HepG2 (cell line): ENCODE results near the gene ADGRG6. TPM values are rescaled to one million over a fixed set of nuclear protein-coding genes. Genes with fewer than 3 reads are reported as not detected.

Experiments used
- ATAC-seq: fragments of 200-7000 bp; cut with Tn5 transposase; 3 replicates; pipeline ENCODE4 v1.9.1; 2020; ENCODE audit warnings: mild to moderate bottlenecking, moderate library complexity
- BruUV-seq: library from RNA; stranded (reverse); fragments of 400-500 nt; replicated peaks from 2 replicates; lab custom pipeline; 2021; lab: Mats Ljungman, UMichigan
- CTCF ChIA-PET: fragments of 300-600 bp; formaldehyde crosslinking; extraction: SDS; loops from one replicate; lab custom pipeline; 2021; ENCODE audit warnings: low total read pairs, inconsistent platforms, low intra/inter-chr PET ratio; lab: Yijun Ruan, JAX
- POLR2A ChIA-PET: fragments of 350-600 bp; sonication (Branson Sonifier 250); formaldehyde crosslinking; loops from one replicate; lab custom pipeline; 2020; ENCODE audit warnings: antibody characterized with exemption, inconsistent platforms; lab: Yijun Ruan, JAX
- DNase-seq: peaks from one replicate; pipeline ENCODE4 v3.0.0-alpha.2; 2015; ENCODE audit warnings: low spot score
- FAIRE-seq: peaks from 3 replicates; lab custom pipeline; 2011; peaks lifted over from hg19 to GRCh38; lab: Jason Lieb, UNC
- H2AFZ ChIP-seq: one replicate; pipeline ENCODE4 v1.6.1; 2011; ENCODE audit warnings: low read length, inconsistent platforms
- H3K27ac ChIP-seq: fragments of 300-600 bp; 3 replicates; pipeline ENCODE4 v1.8.0; 2011; ENCODE audit warnings: mixed run types, mild to moderate bottlenecking, mixed read lengths, low read length, inconsistent platforms; ENCODE audit not compliant: insufficient read depth; ENCODE audit errors: extremely low read length
- H3K27me3 ChIP-seq, 2 experiments: fragments of 200-600 bp in 1 of 2; 2 replicates in 1 of 2; 3 replicates in 1 of 2; pipeline versions ENCODE4 v1.6.0 to v1.8.0; 2011; ENCODE audit warnings: low read length in 2 of 2, mild to moderate bottlenecking in 2 of 2, moderate library complexity in 2 of 2, inconsistent platforms in 1 of 2; ENCODE audit not compliant: insufficient read depth in 2 of 2, control insufficient read depth in 1 of 2
- H3K36me3 ChIP-seq, 2 experiments: fragments of 200-600 bp in 1 of 2; replicated peaks in 1 of 2; 2 replicates in 1 of 2; 3 replicates in 1 of 2; pipeline versions ENCODE4 v1.5.1 to v1.8.0; 2011; ENCODE audit warnings: low read length in 2 of 2, inconsistent platforms in 1 of 2; ENCODE audit not compliant: insufficient read depth in 2 of 2, control insufficient read depth in 1 of 2
- H3K4me1 ChIP-seq: 2 replicates; pipeline ENCODE4 v1.5.1; 2012; ENCODE audit warnings: low read length, inconsistent platforms; ENCODE audit not compliant: insufficient read depth
- H3K4me2 ChIP-seq: 2 replicates; pipeline ENCODE4 v1.6.0; 2011; ENCODE audit warnings: low read depth, low read length, inconsistent platforms
- H3K4me3 ChIP-seq, 3 experiments: fragments of 200-600 bp in 1 of 3; sonication (generic), shearing (Covaris generic) in 1 of 3; replicated peaks in 1 of 3; 2 replicates each; pipeline ENCODE4 v1.5.1; 2011 to 2016; ENCODE audit warnings: low read length in 3 of 3, inconsistent platforms in 2 of 3, low read depth in 2 of 3, mild to moderate bottlenecking in 2 of 3, control low read depth in 1 of 3, mixed read lengths in 1 of 3; ENCODE audit not compliant: insufficient read depth in 1 of 3
- H3K79me2 ChIP-seq: one replicate; pipeline ENCODE4 v1.6.1; 2011; ENCODE audit warnings: low read length, inconsistent platforms; ENCODE audit not compliant: insufficient read depth
- H3K9ac ChIP-seq: 2 replicates; pipeline ENCODE4 v1.6.0; 2011; ENCODE audit warnings: mild to moderate bottlenecking, low read depth, low read length, inconsistent platforms; ENCODE audit not compliant: insufficient read depth
- H3K9me3 ChIP-seq: 2 replicates; pipeline ENCODE4 v1.5.1; 2012; ENCODE audit warnings: mild to moderate bottlenecking, low read length
- H4K20me1 ChIP-seq: 2 replicates; pipeline ENCODE4 v1.6.0; 2011; ENCODE audit warnings: inconsistent platforms, mild to moderate bottlenecking, low read length, moderate library complexity; ENCODE audit not compliant: insufficient read depth
- DZIP1 ChIP-seq: sonication (generic); formaldehyde crosslinking; IDR thresholded peaks from 2 replicates; pipeline ENCODE4 v1.5.0; 2020; ENCODE audit warnings: mild to moderate bottlenecking, missing genetic modification reagents
- HCFC1 ChIP-seq: fragments of 150-350 bp; IDR thresholded peaks from 2 replicates; pipeline ENCODE4 v1.6.1; 2014; ENCODE audit warnings: low read depth, low read length
- MTF2 ChIP-seq: sonication (generic); formaldehyde crosslinking; IDR thresholded peaks from 2 replicates; pipeline ENCODE4 v1.5.0; 2020; ENCODE audit warnings: missing genetic modification reagents, borderline replicate concordance
- RBM22 ChIP-seq: fragments of 200-400 bp; formaldehyde crosslinking; optimal IDR thresholded peaks from 2 replicates; pipeline ENCODE3; 2017; ENCODE audit warnings: mild to moderate bottlenecking, low read length, moderate library complexity
- ZNF432 ChIP-seq: sonication (generic); formaldehyde crosslinking; IDR thresholded peaks from 2 replicates; pipeline ENCODE4 v1.5.0; 2020; ENCODE audit warnings: missing genetic modification reagents, mild to moderate bottlenecking, borderline replicate concordance
- ZNF589 ChIP-seq: sonication (generic); formaldehyde crosslinking; conservative IDR thresholded peaks from 2 replicates; pipeline ENCODE4 v1.8.0; 2022; ENCODE audit warnings: mild to moderate bottlenecking, moderate library complexity, missing genetic modification reagents
- ZNF766 ChIP-seq: sonication (generic); formaldehyde crosslinking; IDR thresholded peaks from 2 replicates; pipeline ENCODE4 v1.5.0; 2020; ENCODE audit warnings: missing genetic modification reagents, borderline replicate concordance
- WGBS: methylation state at CpG from one replicate; pipeline ENCODE4 v1.1.6; 2017; ENCODE audit warnings: low lambda C conversion rate; 5-methylcytosine and 5-hydroxymethylcytosine counted together
- in situ Hi-C: cut with HindIII; loops from 2 replicates; pipeline ENCODE4 v1.10.0; 2017; ENCODE audit warnings: low pct_unique_long_range_greater_than_20kb; ENCODE audit not compliant: extremely low pct_ligation_motif_present
- intact Hi-C: fragments of 100-400 bp; cut with micrococcal nuclease; formaldehyde crosslinking; loops from one replicate; pipeline ENCODE4 v1.10.0; 2022; ENCODE audit not compliant: unreplicated experiment
- polyA plus RNA-seq, 8 experiments: library from polyadenylated mRNA; depleted of rRNA in 3 of 8; stranded (reverse) in 7 of 8; unstranded in 1 of 8; fragments of >200 nt; fragmentation: Illumina TruSeq in 4 of 8; extraction: Trizol in 4 of 8; gene quantifications; 2 replicates each; pipeline versions ENCODE4 v1.2.1 to v1.2.3, GENCODE V29; 2011 to 2016; ENCODE audit warnings: low read depth in 4 of 8, missing spikeins in 1 of 8, mixed read lengths in 1 of 8; ENCODE audit not compliant: insufficient read depth in 1 of 8
- total RNA-seq, 5 experiments: library from RNA; depleted of rRNA; stranded (reverse); fragments of >200 nt; fragmentation: Illumina TruSeq; extraction: Trizol; gene quantifications; 2 replicates each; pipeline ENCODE4 v1.2.3, GENCODE V29; 2016; ENCODE audit warnings: low read depth in 1 of 5
- TF ChIP-seq, protein P1 (sequence below): sonication (generic); formaldehyde crosslinking; IDR thresholded peaks from 2 replicates; pipeline ENCODE4 v1.9.0; 2021; ENCODE audit warnings: missing genetic modification reagents, borderline replicate concordance

The ADGRG6 gene
- total and polyA plus RNA-seq, 2 of the 13 experiments (the other 11 are each of a cell fraction or from before 2014, with no cell fraction given), result 129 to 249 TPM

- TF ChIP-seq DZIP1 (CRISPR knock-in tag), result no peak
- TF ChIP-seq, protein P1, sequence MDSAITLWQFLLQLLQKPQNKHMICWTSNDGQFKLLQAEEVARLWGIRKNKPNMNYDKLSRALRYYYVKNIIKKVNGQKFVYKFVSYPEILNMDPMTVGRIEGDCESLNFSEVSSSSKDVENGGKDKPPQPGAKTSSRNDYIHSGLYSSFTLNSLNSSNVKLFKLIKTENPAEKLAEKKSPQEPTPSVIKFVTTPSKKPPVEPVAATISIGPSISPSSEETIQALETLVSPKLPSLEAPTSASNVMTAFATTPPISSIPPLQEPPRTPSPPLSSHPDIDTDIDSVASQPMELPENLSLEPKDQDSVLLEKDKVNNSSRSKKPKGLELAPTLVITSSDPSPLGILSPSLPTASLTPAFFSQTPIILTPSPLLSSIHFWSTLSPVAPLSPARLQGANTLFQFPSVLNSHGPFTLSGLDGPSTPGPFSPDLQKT (CRISPR knock-in tag), result no peak
- TF ChIP-seq MTF2 (CRISPR knock-in tag), result no peak
- peak; percentile 90 for TF ChIP-seq RBM22
- no peak for TF ChIP-seq HCFC1
- no peak for TF ChIP-seq ZNF432 (CRISPR knock-in tag)
- TF ChIP-seq ZNF589 (CRISPR knock-in tag), result no peak
- no peak for TF ChIP-seq ZNF766
- Histone ChIP-seq H3K4me1 (no peaks in the 10 kb centered on the region), H3K27me3 (no peaks in the 10 kb centered on the region), H3K4me2 (no peak overlapping the region), H3K27ac (no peak overlapping the region), H2AFZ (no peak overlapping the region), H3K4me3 (no peak overlapping the region), H3K36me3 (peaks cover 39 to 90% of the 10 kb centered on the region in 2 experiments), H4K20me1 (no peaks in the 10 kb centered on the region), H3K79me2 (no peaks in the 10 kb centered on the region), H3K9me3 (no peaks in the 10 kb centered on the region), H3K9ac (no peak overlapping the region)
- ATAC-seq (no peak), FAIRE-seq (no peak), DNase-seq (no peak)
- no TSS peak for BruUV-seq
- 94% methylated on average over 8 of the region's 8 CpGs for WGBS
- POLR2A ChIA-PET, result no interaction called here
- intact Hi-C loops (no loop called here), in situ Hi-C loops (no loop called here)
- CTCF ChIA-PET, result no interaction called here
Observed at GRCh38 chr6:142414462-142415250, 112.8 kb downstream of the ADGRG6 start.
